GM12801 (cell line): ENCODE data around the gene BCAR1.

ENCODE experiments used
- TF ChIP-seq, protein P1 (sequence below): IDR thresholded peaks from one replicate; pipeline ENCODE4 v1.5.1; 2011; ENCODE audit warnings: control low read depth; ENCODE audit not compliant: insufficient read length; ENCODE audit errors: extremely low read depth

The BCAR1 gene

DNA sequence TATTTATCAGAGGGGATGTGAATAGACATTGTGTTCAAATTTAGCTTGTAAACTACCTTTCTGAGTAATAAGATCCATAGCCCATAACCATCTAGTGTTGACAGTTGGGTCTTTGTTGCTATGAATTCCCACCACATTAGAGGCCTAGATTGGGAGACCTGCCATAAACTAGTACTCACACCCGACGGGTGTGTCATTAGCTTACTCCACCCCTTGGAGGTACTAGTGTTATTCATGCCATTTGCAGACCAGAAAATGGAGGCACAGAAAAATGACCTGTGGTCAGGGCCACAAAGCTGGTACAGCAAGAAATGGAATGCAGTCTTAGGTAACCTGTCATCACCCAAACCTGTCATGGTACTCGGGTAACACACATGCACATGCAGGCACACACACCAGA is 41.3 kb upstream of the BCAR1 start:
- TF ChIP-seq, protein P1, sequence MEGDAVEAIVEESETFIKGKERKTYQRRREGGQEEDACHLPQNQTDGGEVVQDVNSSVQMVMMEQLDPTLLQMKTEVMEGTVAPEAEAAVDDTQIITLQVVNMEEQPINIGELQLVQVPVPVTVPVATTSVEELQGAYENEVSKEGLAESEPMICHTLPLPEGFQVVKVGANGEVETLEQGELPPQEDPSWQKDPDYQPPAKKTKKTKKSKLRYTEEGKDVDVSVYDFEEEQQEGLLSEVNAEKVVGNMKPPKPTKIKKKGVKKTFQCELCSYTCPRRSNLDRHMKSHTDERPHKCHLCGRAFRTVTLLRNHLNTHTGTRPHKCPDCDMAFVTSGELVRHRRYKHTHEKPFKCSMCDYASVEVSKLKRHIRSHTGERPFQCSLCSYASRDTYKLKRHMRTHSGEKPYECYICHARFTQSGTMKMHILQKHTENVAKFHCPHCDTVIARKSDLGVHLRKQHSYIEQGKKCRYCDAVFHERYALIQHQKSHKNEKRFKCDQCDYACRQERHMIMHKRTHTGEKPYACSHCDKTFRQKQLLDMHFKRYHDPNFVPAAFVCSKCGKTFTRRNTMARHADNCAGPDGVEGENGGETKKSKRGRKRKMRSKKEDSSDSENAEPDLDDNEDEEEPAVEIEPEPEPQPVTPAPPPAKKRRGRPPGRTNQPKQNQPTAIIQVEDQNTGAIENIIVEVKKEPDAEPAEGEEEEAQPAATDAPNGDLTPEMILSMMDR = no peak

DNA sequence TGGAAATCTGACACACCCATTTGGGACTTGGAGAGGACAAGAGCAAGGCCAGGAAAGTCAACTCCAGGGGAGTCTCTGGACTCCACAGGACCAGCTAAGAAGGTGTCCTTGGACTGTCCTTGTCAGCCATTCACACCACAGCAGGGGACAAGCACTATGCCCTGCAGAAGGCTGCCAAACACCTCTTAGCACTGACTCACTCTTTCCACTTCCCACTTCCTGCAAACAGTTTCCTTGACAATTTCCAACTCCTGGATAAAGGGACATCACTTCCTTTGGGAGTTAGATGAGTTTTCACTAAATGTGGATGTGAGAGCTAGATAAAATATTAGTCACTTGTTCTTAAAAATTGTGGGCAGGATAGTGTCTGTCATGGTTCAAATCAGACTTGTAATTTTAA is 37.8 kb upstream of the BCAR1 start:
- TF ChIP-seq, protein P1 = no peak

DNA sequence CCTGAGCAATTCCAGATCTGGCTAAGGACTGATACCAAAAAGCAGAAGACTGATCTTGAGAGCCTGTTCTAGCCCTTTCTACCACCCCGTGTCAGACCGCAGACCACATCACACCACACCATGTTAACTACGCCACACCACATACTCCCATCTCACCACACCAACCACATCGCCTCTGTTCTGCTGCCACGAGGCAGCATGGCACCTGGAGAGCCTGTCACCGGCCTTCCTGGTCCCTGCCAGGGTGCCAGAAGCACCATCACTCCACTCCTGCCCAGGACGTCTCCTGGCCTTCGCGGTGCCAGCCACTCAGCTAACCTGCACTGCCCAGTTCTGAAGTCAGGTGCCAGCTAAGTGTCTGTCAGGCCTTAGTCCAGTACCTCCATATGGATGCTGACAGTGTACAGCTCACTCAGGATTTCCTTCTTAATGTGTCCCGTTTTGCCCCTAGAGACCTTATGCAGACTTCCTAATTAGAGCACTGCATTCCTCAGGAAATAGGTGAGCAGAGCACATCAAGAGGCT is 37.2 kb upstream of the BCAR1 start:
- TF ChIP-seq, protein P1 = no peak

DNA sequence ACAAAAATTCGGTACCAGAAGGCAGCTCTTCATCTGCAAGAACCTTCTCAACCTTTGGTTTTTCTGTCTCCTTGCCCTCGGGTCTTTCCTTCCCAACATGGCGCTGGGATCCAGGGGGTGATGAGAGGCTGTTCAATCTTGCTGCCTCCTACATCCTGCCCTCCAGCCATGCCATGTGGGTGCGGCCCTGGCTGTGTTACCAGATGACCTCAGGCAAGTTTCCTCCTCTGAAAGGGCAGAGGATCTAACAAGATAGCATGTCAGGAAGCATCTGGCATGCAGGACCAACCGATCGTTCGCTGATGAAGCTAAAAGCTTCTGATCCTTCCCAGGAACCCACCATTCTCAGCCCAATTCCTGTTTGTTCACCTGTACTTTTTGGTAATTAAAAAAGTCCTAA is 36.8 kb upstream of the BCAR1 start:
- TF ChIP-seq, protein P1 = no peak

DNA sequence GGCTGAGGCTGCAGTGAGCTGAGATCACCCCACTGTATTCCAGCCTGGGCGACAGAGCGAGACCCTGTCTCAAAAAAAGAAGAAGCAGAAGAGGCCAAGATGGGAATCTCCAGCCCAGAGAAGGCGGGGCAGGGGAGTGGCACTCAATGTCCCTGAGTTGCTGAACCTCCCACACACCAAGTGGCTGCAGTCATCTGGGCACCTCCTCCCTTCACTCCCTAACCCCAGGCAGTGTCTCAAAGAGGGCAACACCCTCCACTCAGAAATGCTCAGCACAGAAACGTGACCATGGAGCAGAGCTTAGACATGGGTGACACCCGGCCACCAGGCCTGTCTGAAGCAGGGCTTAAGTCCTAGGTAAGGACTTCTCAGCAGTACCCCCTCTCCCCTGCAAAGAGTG is 36.3 kb upstream of the BCAR1 start:
- TF ChIP-seq, protein P1 = no peak

DNA sequence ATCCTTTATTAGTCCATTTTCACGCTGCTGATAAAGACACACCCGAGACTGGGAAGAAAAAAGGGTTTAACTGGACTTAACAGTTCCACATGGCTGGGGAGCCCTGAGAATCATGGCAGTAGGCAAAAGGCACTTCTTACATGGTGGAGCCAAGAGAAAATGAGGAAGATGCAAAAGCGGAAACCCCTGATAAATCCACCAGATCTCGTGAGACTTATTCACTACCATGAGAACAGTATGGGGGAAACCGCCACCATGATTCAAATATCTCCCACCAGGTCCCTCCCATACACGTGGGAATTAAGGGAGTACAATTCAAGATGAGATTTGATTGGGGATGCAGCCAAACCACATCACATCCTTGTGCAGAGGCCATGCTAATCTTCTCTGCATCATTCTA is 35.0 kb upstream of the BCAR1 start:
- TF ChIP-seq, protein P1 = no peak

DNA sequence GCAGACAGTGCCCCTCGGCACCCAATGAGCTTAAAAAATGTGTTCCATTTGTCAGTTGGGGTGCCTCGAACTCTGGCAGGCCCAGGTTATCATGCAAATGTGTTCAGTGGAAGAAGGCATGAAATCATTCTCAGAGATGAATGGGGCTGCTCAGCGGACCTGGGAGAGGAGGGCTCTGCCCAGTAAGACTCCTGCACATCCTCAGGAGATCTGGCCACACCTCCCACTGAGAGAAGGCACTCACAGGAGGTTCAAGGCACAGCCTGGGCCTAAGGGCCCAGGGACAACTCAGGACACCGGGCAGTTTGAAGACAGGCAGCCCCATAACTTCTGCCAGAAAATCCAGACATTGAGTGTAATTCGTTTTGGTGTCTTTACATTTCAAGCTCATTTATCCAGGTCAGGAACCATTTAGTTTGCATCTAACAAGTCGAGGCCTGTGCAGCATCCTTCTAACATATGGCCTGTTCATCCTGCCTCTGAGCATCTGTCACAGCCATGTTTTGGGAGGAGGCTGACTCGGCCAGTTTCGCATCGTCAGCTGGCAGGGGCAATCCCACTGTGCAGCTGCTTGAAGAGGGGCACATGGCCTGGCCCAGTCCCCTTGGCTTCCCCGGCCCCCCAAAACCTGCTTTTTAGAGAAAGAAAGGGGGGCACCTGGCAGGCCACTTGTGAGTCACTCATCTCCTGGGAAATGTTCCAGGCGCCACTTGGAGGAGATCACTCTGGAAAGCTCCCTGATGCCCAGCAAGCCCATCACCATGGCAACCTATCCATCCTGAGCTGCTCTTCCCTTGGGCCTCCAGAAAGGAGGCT is 31.2 kb upstream of the BCAR1 start:
- TF ChIP-seq, protein P1 = no peak
